ENCODE data around the gene ARHGAP44.

Gene ARHGAP44

GRCh38 chr17:12909046-12909445 is 119.7 kb downstream of the ARHGAP44 start:
- POLR2A ChIA-PET: no interaction called here
- TF ChIP-seq SUZ12 (IDR thresholded peaks at IDR 0.05): no peak
- no peak for TF ChIP-seq CTBP1 (IDR thresholded peaks at IDR 0.05; ENCODE audit: borderline replicate concordance)
- no peak for TF ChIP-seq HDGF (IDR thresholded peaks at IDR 0.05; ENCODE audit: borderline replicate concordance)
- CTCF ChIA-PET: no interaction called here

GRCh38 chr17:12909511-12909910 is 120.2 kb downstream of the ARHGAP44 start:
- ChIA-PET CTCF (no interaction called here), POLR2A (no interaction called here)
- TF ChIP-seq SUZ12 (IDR thresholded peaks at IDR 0.05): no peak
- no peak for TF ChIP-seq HDGF (IDR thresholded peaks at IDR 0.05; ENCODE audit: borderline replicate concordance)
- no peak for TF ChIP-seq ARNT (IDR thresholded peaks at IDR 0.05)
- no peak for TF ChIP-seq FOXA1 (IDR thresholded peaks at IDR 0.05)
- TF ChIP-seq ELF4 (IDR thresholded peaks at IDR 0.05): no peak
- TF ChIP-seq ZNF384 (IDR thresholded peaks at IDR 0.05): no peak
- no peak for TF ChIP-seq NFRKB (IDR thresholded peaks at IDR 0.05)
- no peak for TF ChIP-seq LEF1 (IDR thresholded peaks at IDR 0.05; ENCODE audit: borderline replicate concordance)
- no peak for TF ChIP-seq SP1 (IDR thresholded peaks at IDR 0.05)
- no peak for TF ChIP-seq BHLHE40 (IDR thresholded peaks at IDR 0.05; ENCODE audit: borderline replicate concordance)
- TF ChIP-seq L3MBTL2 (conservative IDR thresholded peaks at IDR 0.05): no peak
- TF ChIP-seq PKNOX1 (IDR thresholded peaks at IDR 0.05): no peak
- TF ChIP-seq CTBP1 (IDR thresholded peaks at IDR 0.05; ENCODE audit: borderline replicate concordance): no peak
- no peak for TF ChIP-seq TARDBP (IDR thresholded peaks at IDR 0.05)
- TF ChIP-seq FOXM1 (IDR thresholded peaks at IDR 0.05; ENCODE audit: borderline replicate concordance): no peak
- TF ChIP-seq FOXK2 (IDR thresholded peaks at IDR 0.05): no peak
- no peak for DNase-seq (ENCODE audit: extremely low spot score)

More at GRCh38 chr17:12909046-12909445, 119.7 kb downstream of the ARHGAP44 start:
- DNase-seq (ENCODE audit: extremely low spot score): no peak

GRCh38 chr17:12911239-12911638 is 121.9 kb downstream of the ARHGAP44 start:
- POLR2A ChIA-PET: no interaction called here
- TF ChIP-seq SUZ12 (IDR thresholded peaks at IDR 0.05) (no peak), TARDBP (IDR thresholded peaks at IDR 0.05) (no peak), NFRKB (IDR thresholded peaks at IDR 0.05) (no peak), L3MBTL2 (conservative IDR thresholded peaks at IDR 0.05) (no peak), LEF1 (IDR thresholded peaks at IDR 0.05; ENCODE audit: borderline replicate concordance) (no peak), SP1 (IDR thresholded peaks at IDR 0.05) (no peak), HDGF (IDR thresholded peaks at IDR 0.05; ENCODE audit: borderline replicate concordance) (no peak), FOXA1 (IDR thresholded peaks at IDR 0.05) (no peak), ZNF384 (IDR thresholded peaks at IDR 0.05) (no peak), FOXM1 (IDR thresholded peaks at IDR 0.05; ENCODE audit: borderline replicate concordance) (no peak), ARNT (IDR thresholded peaks at IDR 0.05) (no peak), CTBP1 (IDR thresholded peaks at IDR 0.05; ENCODE audit: borderline replicate concordance) (no peak), FOXK2 (IDR thresholded peaks at IDR 0.05) (no peak), BHLHE40 (IDR thresholded peaks at IDR 0.05; ENCODE audit: borderline replicate concordance) (no peak), ELF4 (IDR thresholded peaks at IDR 0.05) (no peak), PKNOX1 (IDR thresholded peaks at IDR 0.05) (no peak)
- CTCF ChIA-PET: no interaction called here
- no peak for DNase-seq (ENCODE audit: extremely low spot score)

- POLR2A ChIA-PET: no interaction called here
- CTCF ChIA-PET: no interaction called here
- no peak for DNase-seq (ENCODE audit: extremely low spot score)
- TF ChIP-seq CTBP1 (IDR thresholded peaks at IDR 0.05; ENCODE audit: borderline replicate concordance) (no peak), SP1 (IDR thresholded peaks at IDR 0.05) (no peak), NFRKB (IDR thresholded peaks at IDR 0.05) (no peak), FOXK2 (IDR thresholded peaks at IDR 0.05) (no peak), PKNOX1 (IDR thresholded peaks at IDR 0.05) (no peak), ELF4 (IDR thresholded peaks at IDR 0.05) (no peak), LEF1 (IDR thresholded peaks at IDR 0.05; ENCODE audit: borderline replicate concordance) (no peak), TARDBP (IDR thresholded peaks at IDR 0.05) (no peak), L3MBTL2 (conservative IDR thresholded peaks at IDR 0.05) (no peak), BHLHE40 (IDR thresholded peaks at IDR 0.05; ENCODE audit: borderline replicate concordance) (no peak), HDGF (IDR thresholded peaks at IDR 0.05; ENCODE audit: borderline replicate concordance) (no peak), FOXA1 (IDR thresholded peaks at IDR 0.05) (no peak), SUZ12 (IDR thresholded peaks at IDR 0.05) (no peak), FOXM1 (IDR thresholded peaks at IDR 0.05; ENCODE audit: borderline replicate concordance) (no peak), ARNT (IDR thresholded peaks at IDR 0.05) (no peak), ZNF384 (IDR thresholded peaks at IDR 0.05) (no peak)
These were observed 128.1 kb downstream of the ARHGAP44 start for GRCh38 chr17:12917399-12917798.

GRCh38 chr17:12918142-12918541 is 128.8 kb downstream of the ARHGAP44 start:
- DNase-seq (ENCODE audit: extremely low spot score): no peak
- CTCF ChIA-PET: no interaction called here
- POLR2A ChIA-PET: no interaction called here
- no peak for TF ChIP-seq BHLHE40 (IDR thresholded peaks at IDR 0.05; ENCODE audit: borderline replicate concordance)
- no peak for TF ChIP-seq FOXA1 (IDR thresholded peaks at IDR 0.05)
- no peak for TF ChIP-seq FOXM1 (IDR thresholded peaks at IDR 0.05; ENCODE audit: borderline replicate concordance)
- no peak for TF ChIP-seq ARNT (IDR thresholded peaks at IDR 0.05)
- no peak for TF ChIP-seq L3MBTL2 (conservative IDR thresholded peaks at IDR 0.05)
- no peak for TF ChIP-seq PKNOX1 (IDR thresholded peaks at IDR 0.05)
- no peak for TF ChIP-seq LEF1 (IDR thresholded peaks at IDR 0.05; ENCODE audit: borderline replicate concordance)
- TF ChIP-seq HDGF (IDR thresholded peaks at IDR 0.05; ENCODE audit: borderline replicate concordance): no peak
- no peak for TF ChIP-seq CTBP1 (IDR thresholded peaks at IDR 0.05; ENCODE audit: borderline replicate concordance)
- no peak for TF ChIP-seq ZNF384 (IDR thresholded peaks at IDR 0.05)
- TF ChIP-seq ELF4 (IDR thresholded peaks at IDR 0.05): no peak
- no peak for TF ChIP-seq SP1 (IDR thresholded peaks at IDR 0.05)
- TF ChIP-seq TARDBP (IDR thresholded peaks at IDR 0.05): no peak
- TF ChIP-seq FOXK2 (IDR thresholded peaks at IDR 0.05): no peak
- no peak for TF ChIP-seq SUZ12 (IDR thresholded peaks at IDR 0.05)
- no peak for TF ChIP-seq NFRKB (IDR thresholded peaks at IDR 0.05)

Data from HEK293T (cell line).